Measurements from ENCODE around the gene SGCD.

SGCD gene

GRCh38 chr5:156471893-156472292, 144.9 kb downstream of the SGCD start:
- DNase-seq: no peak

DNA sequence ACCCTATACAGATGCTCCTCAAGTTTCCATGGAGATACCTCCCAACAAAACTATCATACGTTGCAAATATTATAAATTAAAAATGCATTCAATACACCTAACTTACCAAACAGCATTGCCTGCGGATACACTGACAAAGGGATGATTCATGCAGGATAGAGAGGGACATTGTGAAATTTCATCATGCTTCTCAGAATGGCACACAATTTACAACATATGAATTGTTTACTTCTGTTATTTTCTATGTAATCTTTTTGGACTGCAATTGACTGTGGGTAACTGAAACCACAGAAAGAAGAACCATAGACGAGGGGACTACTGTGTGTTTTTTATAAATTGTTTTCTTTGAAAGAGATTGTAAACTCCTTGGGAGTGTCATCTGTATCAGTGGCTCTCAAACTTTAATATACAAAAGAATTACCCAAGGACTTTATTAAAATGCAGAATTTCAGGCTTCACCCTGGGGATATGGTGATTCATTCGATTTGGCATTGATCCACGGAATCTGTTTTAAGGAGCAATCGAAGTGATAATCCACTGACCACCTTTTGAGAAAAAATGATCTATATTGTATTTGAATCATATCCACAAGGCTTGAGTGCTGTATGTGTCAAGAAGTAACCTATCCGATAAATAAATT, 146.4 kb downstream of the SGCD start:
- no peak for DNase-seq

DNA sequence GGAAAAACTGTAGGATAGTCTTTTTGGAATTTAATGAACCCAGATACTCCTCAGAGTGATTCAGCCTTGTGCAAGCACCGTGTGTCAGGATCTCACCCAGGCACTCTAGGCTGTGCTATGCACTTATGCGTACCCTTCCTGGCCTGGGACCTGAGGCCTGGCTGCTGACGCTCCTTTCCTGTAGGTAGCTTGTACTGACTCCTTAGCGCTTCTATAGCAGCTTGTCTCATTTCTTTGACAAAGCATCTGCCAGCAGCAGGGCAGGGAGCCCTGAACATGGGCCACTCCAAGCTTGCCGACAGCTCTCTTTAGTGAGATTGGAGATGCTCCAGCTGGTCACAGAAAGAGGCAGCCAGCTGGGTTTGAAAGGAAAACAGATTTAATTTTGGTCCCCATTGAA, 147.3 kb downstream of the SGCD start:
- DNase-seq: no peak

GRCh38 chr5:156475182-156476157, 148.5 kb downstream of the SGCD start:
- no peak for DNase-seq

- no peak for DNase-seq
Observed at GRCh38 chr5:156476158-156476551, 149.2 kb downstream of the SGCD start.

DNA sequence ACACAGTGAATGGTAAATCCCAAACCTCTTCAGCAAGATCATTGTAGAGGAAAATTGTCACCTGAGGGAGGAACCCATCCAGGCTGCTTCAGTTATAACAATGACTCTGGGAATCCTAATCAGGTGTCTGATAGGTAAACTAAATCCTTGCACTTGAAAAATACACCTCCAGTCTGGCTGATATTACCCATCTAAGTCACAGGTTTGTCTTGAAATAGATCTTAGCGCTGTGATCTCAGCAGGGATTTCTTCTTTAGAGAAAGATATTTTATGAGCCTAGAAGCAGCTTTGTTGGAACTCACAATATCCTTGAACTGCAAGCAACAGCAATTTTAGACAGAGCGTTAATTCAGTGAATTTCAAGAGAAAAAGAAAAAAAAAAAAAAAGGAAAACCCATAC, 149.7 kb downstream of the SGCD start:
- no peak for DNase-seq

DNA sequence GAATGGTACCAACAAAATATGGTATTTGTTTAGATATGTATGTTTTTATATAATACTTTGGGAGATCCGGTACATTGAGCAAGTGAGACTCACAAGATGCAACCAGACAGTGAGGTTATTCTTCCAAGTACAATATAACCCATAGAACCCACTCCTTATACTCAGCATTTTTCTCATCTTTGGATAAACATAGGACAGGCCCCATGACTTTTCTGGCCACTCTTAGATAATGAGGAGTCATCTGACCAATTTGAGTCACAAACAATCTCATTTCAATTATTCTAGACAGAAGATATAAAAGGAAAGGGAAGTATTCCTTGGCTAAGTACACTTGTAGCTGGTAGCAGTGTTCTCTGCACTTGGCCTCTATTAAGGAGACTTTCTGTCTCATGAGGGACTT, 150.2 kb downstream of the SGCD start:
- DNase-seq: no peak

GRCh38 chr5:156479849-156480248, 152.9 kb downstream of the SGCD start:
- no peak for DNase-seq

GRCh38 chr5:156481741-156482140, 154.8 kb downstream of the SGCD start:
- DNase-seq: no peak

DNA sequence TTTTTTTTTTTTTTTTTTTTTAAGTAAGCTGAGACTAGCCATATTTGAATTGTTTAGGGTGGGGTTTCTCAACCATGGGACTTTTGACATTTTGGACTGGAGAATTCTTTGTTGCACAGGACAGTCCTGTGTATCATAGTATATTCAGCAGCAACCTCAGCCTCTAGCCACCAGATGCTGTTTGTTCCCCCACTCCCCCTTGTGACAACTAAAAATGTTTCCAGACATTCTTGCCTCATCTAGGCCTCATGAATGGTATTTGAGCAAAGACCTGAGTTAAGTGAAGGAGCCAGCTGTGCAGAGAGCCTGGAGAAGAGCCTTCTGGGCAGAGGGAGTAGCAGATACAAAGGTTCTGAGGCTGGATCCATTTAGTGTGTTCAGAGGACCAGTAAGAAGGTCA, 155.9 kb downstream of the SGCD start:
- no peak for DNase-seq

DNA sequence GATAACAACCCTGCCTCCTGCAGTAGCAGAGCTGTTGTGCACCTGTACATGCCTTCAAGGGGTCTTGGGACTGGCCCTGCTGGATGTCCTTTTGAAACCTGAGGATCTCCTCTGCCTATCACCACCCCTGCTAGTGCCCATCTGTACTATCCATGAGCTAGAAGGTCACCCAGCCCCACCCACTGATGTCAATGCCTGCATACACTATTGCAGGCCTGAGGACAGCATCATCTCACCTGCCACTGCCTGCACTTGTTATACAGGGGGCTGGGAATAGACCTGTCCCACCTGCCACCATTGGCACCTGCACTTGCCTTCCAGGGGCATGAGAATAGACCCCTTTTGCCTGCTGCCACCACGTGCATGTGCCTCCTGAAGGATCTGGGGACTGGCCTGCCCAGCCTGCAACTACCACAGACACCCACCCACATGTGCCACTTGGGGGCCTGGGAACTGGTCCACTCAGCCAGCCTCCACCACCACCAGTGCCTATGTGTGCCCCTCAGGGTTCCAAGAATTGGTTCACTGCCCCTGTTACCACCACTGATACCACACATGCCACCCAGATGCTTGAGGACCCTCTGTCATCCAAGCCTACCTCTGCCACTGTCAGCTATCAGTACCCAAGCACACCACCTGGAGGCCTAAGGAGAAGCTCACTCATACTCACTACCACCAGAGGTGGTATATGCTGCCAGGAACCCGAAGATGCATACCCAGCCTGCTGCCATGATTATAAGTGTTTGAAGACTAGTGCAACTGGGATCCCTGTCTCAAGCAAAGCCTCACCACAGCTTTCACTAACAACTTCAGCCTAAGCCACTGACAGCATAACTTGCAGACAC, 159.7 kb downstream of the SGCD start:
- no peak for DNase-seq

DNA sequence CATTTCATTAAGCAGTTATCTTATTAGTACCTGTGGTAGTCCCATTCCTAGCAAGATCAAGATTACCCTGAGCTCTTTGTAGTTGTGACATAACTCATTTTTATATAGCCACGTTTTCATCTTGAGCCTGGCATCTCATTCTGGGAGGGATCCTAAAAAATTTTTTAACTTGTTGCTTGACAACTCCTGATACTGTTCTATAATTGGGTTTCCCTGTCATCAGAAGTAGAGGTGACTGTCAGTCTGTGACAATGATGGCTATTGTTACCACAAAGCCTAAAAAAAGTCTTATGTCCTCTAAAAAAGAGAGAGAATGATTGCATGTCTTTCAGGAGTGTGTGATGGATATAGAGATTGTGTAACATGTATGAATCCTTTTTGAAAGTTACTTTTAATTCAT, 164.8 kb downstream of the SGCD start:
- DNase-seq: no peak

GRCh38 chr5:156496291-156496690, 169.3 kb downstream of the SGCD start:
- no peak for DNase-seq

DNA sequence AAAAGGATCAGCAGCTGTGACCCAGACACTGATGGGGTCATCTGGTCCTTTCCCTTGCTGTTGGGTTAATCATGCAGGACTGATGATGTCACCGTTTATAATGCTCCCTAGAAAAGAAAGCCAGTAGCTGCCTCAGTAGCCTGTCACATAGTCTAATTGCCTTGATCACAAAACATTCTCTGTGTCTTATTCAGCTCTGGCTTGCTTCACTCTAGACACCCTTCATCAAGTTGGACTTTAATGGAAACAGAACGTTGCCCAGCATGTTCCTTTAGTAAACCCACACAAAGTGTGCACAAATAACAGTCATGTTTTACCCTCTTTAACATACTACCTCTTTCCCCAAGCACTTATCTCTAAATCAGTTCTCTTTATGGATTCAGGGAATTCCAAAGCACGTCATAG, 170.8 kb downstream of the SGCD start:
- DNase-seq: no peak

DNA sequence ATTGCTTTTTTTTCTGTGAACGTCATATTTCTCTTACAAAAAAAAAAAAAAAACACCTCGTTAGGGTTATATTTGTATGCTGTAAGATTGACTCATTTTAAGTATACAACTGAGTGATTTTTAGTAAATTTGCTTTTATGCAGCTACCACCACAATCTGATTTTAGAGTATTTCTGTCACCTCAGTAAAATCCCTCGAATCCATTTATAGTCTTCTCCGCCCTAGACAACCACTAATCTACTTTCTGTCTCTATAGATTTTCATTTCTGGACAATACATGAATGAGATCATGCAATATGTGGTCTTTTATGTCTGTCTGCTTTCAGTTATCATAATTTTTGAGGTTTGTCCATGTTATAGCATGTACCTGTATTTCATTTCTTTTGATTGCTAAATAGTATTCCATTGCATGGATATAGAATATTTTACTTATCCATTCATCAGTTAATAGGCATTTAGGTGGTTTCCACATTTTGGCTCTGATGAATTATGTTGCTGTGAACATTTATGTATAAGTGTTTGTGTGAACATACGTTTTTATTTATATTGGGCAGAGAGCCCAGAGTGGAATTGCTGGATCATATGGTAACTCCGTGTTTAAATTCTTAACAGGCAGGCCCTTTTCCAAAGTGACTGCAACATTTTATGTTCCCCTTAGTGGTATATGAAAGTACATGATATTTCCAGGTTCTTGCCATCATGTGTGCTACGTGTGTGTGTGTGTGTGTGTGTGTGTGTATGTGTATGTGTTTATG, 171.4 kb downstream of the SGCD start:
- DNase-seq: no peak

DNA sequence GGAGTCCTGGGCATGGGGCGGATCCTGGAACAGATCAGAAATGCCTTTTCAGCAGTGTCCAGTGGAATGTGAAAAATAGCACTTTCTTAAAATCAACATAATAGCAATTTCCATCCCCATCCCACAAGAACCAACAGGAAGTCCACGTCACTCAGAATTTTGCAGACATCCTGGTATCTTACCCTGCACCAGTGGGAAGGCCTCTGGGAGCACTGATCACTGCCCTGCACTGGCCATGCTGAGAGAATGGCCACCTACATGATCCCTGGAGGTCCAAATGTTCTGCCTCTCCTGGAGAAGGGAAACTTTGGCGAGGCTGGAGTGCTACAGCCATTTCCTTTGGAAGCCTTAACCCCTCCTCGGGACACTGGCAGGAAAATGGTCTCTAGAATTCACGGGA, 173.8 kb downstream of the SGCD start:
- DNase-seq: no peak

GRCh38 chr5:156505101-156505500, 178.1 kb downstream of the SGCD start:
- no peak for DNase-seq

DNA sequence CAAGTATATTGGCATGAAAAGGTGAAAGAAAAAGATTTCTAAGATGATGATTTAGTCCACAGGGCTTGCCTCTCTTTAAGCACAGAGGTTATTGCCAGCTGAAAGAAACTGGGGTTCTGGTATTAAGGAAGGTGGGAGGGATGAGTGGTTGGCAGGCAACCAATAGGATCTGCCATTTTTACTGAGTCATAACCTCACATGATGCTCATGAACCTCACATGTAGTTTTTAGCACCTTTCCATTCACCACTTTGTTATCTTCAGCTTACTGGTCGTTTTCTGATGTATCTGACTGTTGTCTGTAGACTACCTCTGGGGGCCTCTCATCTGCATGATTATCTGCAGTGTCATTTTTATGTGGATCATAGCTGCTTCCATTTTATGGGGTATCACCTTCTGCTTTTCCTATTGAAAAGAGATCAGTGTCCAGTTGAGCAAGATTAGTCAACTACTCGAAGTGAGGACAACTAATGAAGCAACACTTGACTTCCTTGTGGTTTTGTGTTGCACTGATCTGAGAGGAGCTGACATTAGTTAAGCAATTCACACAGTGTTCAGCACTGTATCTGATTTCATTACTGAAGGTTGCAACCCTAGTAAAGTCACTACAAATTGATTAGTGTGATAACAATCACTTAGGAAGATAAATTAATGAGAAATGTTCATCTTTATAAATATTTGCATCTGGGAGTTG, 186.3 kb downstream of the SGCD start:
- DNase-seq: no peak

DNA sequence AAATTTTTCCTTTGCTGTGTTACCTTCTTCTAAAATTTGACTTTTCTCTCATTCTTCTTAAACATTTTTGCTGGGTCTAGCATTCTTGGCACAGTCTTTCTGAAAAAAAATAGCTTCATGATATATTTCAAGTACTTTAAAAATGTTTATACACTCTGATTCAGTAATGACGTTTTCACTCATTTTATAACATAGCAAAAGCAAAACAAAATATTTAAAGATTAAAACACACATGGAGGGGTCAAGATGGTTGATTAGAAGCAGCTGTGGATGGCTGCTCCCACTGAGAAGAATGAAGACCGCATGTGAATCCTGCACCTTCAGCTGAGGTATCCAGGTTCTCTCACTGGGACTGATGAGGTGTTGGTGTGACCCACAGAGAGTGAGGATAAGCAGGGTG, 188.2 kb downstream of the SGCD start:
- no peak for DNase-seq

GRCh38 chr5:156515803-156516360, 188.9 kb downstream of the SGCD start:
- DNase-seq: no peak

GRCh38 chr5:156522651-156523529, 195.9 kb downstream of the SGCD start:
- peak; percentile 17 for DNase-seq

Data from NCI-H1105 (cell line).